ENCODE results near the gene VPS39.

GRCh38 chr15:42133886-42134502 lies 74.1 kb downstream of the VPS39 start:
- no peak for TF ChIP-seq TAF1 (IDR thresholded peaks at IDR 0.05; ENCODE audit: borderline replicate concordance, insufficient read depth, low read length)
- TF ChIP-seq POLR2AphosphoS5 (IDR thresholded peaks at IDR 0.05; ENCODE audit: low read depth, low read length), result no peak
- TF ChIP-seq REST (IDR thresholded peaks at IDR 0.05; ENCODE audit: insufficient read depth in 1 of 2, low read depth in 2 of 2, low read length in 2 of 2), result no peak
